Heart right ventricle (tissue), 16 donors: ENCODE results near the gene PPM1L. TPM values are rescaled to one million over a fixed set of nuclear protein-coding genes. Genes with fewer than 3 reads are reported as not detected.
A peak's percentile ranks its signal among the peaks of the same experiment; 100 is the strongest.

Experiments used
- ATAC-seq, 8 donors: fragments of 200-7000 bp; cut with Tn5 transposase; one replicate each; pipeline ENCODE4 v1.9.1; 2020; ENCODE audit warnings: mild to moderate bottlenecking in 8 of 8, moderate library complexity in 8 of 8, moderate number of reproducible peaks in 1 of 8
- DNase-seq, 2 donors: peaks; one replicate each; pipeline ENCODE4 v3.0.0-alpha.2; 2020
- H3K27ac ChIP-seq, 10 donors: fragments of 200-600 bp; sonication (generic) in 2 of 10; one replicate each; pipeline versions ENCODE4 v1.5.0 to v1.8.0; 2020 to 2022; ENCODE audit warnings: mild to moderate bottlenecking in 3 of 10
- H3K27me3 ChIP-seq, 7 donors: fragments of 200-600 bp; one replicate each; pipeline ENCODE4 v1.8.0; 2021 to 2022; ENCODE audit warnings: mild to moderate bottlenecking in 2 of 7
- H3K36me3 ChIP-seq, 9 donors: fragments of 200-600 bp; sonication (generic) in 1 of 9; one replicate each; pipeline versions ENCODE4 v1.5.0 to v1.8.0; 2020 to 2022; ENCODE audit warnings: mild to moderate bottlenecking in 2 of 9
- H3K4me1 ChIP-seq, 9 donors: fragments of 200-600 bp; sonication (generic) in 1 of 9; one replicate each; pipeline versions ENCODE4 v1.5.0 to v1.8.0; 2020 to 2022; ENCODE audit warnings: mild to moderate bottlenecking in 4 of 9
- H3K4me3 ChIP-seq, 10 donors: fragments of 200-600 bp; sonication (generic) in 2 of 10; one replicate each; pipeline versions ENCODE4 v1.5.0 to v1.8.0; 2020 to 2022; ENCODE audit warnings: mild to moderate bottlenecking in 7 of 10, moderate library complexity in 2 of 10
- H3K9me3 ChIP-seq, 11 donors: fragments of 200-600 bp in 10 of 11; sonication (generic) in 2 of 11; one replicate each; pipeline versions ENCODE4 v1.5.0 to v1.8.0; 2013 to 2022; ENCODE audit warnings: mild to moderate bottlenecking in 2 of 11, control low read depth in 1 of 11, moderate library complexity in 1 of 11
- CTCF ChIP-seq, 9 donors: fragments of 200-600 bp; sonication (generic) in 2 of 9; IDR thresholded peaks; one replicate each; pipeline versions ENCODE4 v1.5.0 to v1.8.0; 2021 to 2022; ENCODE audit warnings: antibody characterized with exemption in 9 of 9, mild to moderate bottlenecking in 5 of 9, moderate library complexity in 1 of 9
- WGBS, 2 donors: extraction: QIAGEN DNeasy Blood & Tissue Kit; methylation state at CpG; one replicate each; pipeline ENCODE4 v1.1.7; 2013; ENCODE audit warnings: inconsistent platforms in 1 of 2; 5-methylcytosine and 5-hydroxymethylcytosine counted together
- intact Hi-C, 10 donors: fragments of 100-400 bp; cut with DNase I; formaldehyde crosslinking; loops; one replicate each; pipeline versions ENCODE4 v1.11.1 to v1.14.2; 2022
- polyA plus RNA-seq, 2 donors: library from polyadenylated mRNA; stranded (reverse); fragments of 200-250 nt; gene quantifications; one replicate each; pipeline ENCODE4 v1.2.3, GENCODE V29; 2013
- total RNA-seq, 10 donors: library from RNA; stranded (reverse); fragmentation: NEBNext Ultra II Directional in 3 of 10; extraction: Animal tissue kit (Norgen Biotek cat#: 25700) in 3 of 10; gene quantifications; one replicate each; pipeline versions ENCODE4 v1.2.1 to v1.2.4, GENCODE V29; 2021 to 2023
- donor health status: Arrhythmogenic right ventricular cardiomyopathy.
- donor health status: ischemic (EF 13 %, LVEDD 7.1; RV severe dilation, severe dysfunction).
- donor health status: healthy with polysubstance abuse.
- donor health status: DM: no; HTN: yes; CAD: no.
- donor health status: DM: no; HTN: no; CAD: no.
- donor health status: ischemic (EF 25% LVEDD 6.9; RV normal size, moderate dysfunction).
- donor health status: ischemic (EF 25% LVEDD 5.7; RV mildly dilated, moderate dysfunction).
- donor health status: healthy.
- donor health status: DM: yes; HTN: yes; CAD: no.
- donor health status: Ischemic cardiomyopathy.
- donor health status: ischemic (EF 35%, LVEDD 5.7; RV mildly dilated, moderate dysfunction).
- donor health status: nonischemic (EF 11% LVEDD 7.7; RV severe dilation, severe dysfunction).
- donor health status: DM: yes; HTN: yes; CAD: no.
- donor health status: PGD.
- donor health status: ischemic (EF 29% LVEDD 5.4; RV normal size, mild dysfunction).
- donor health status: nonischemic (EF 23%, LVEDD 6.1; RV moderate dilation, normal function).

Gene PPM1L
- total and polyA plus RNA-seq, 12 donors = 4.4 to 55.5 (median 37.7) TPM

- 80 to 87% methylated on average over 2 of the region's 2 CpGs for WGBS, 2 donors
- no peaks in the 10 kb centered on the region for H3K9me3 ChIP-seq
- DNase-seq = no peak
- H3K27me3 ChIP-seq = no peaks in the 10 kb centered on the region
- intact Hi-C loops = no loop called here
- ATAC-seq = no peak
- TF ChIP-seq CTCF (IDR thresholded peaks at IDR 0.05) = no peak
- H3K4me1 ChIP-seq = peaks cover 0 to 56% (median 8%) of the 10 kb centered on the region in 9 donors
- peak overlapping the region in 2 of 10 donors; percentile 46 to 52 for H3K27ac ChIP-seq
- H3K4me3 ChIP-seq = no peak overlapping the region
- H3K36me3 ChIP-seq = no peaks in the 10 kb centered on the region
Observed at GRCh38 chr3:160768918-160769317, 12.9 kb downstream of the PPM1L start.

- H3K9me3 ChIP-seq = no peaks in the 10 kb centered on the region
- WGBS, 2 donors = 60 to 64% methylated on average over 1 of the region's 1 CpG
- H3K4me1 ChIP-seq = peaks cover 0 to 51% (median 8%) of the 10 kb centered on the region in 9 donors
- DNase-seq (no peak), ATAC-seq (peak in 5 of 8 donors; percentile 27 to 59 (median 53))
- no peaks in the 10 kb centered on the region for H3K36me3 ChIP-seq
- no peaks in the 10 kb centered on the region for H3K27me3 ChIP-seq
- TF ChIP-seq CTCF (IDR thresholded peaks at IDR 0.05) = no peak
- H3K4me3 ChIP-seq = no peak overlapping the region
- intact Hi-C loops = no loop called here
- peak overlapping the region in 5 of 10 donors; percentile 31 to 64 (median 48) for H3K27ac ChIP-seq
Observed at GRCh38 chr3:160771811-160772459, 15.9 kb downstream of the PPM1L start.

- H3K27ac ChIP-seq = no peak overlapping the region
- ATAC-seq = no peak
- no peaks in the 10 kb centered on the region for H3K36me3 ChIP-seq
- peaks cover 0 to 52% (median 14%) of the 10 kb centered on the region in 9 donors for H3K4me1 ChIP-seq
- H3K27me3 ChIP-seq = no peaks in the 10 kb centered on the region
- H3K4me3 ChIP-seq = no peak overlapping the region
- H3K9me3 ChIP-seq = no peaks in the 10 kb centered on the region
- TF ChIP-seq CTCF (IDR thresholded peaks at IDR 0.05) = no peak
- intact Hi-C loops = no loop called here
- DNase-seq = no peak
Observed at GRCh38 chr3:160773722-160774121, 17.7 kb downstream of the PPM1L start.

GRCh38 chr3:160774172-160774571 lies 18.1 kb downstream of the PPM1L start:
- ATAC-seq (no peak), DNase-seq (no peak)
- intact Hi-C loops = no loop called here
- TF ChIP-seq CTCF (IDR thresholded peaks at IDR 0.05) = no peak
- H3K36me3 ChIP-seq = no peaks in the 10 kb centered on the region
- peaks cover 0 to 52% (median 18%) of the 10 kb centered on the region in 9 donors for H3K4me1 ChIP-seq
- no peaks in the 10 kb centered on the region for H3K27me3 ChIP-seq
- 81 to 91% methylated on average over 3 of the region's 3 CpGs for WGBS, 2 donors
- H3K4me3 ChIP-seq = no peak overlapping the region
- no peak overlapping the region for H3K27ac ChIP-seq
- no peaks in the 10 kb centered on the region for H3K9me3 ChIP-seq
